Stimulated activated CD4-positive, alpha-beta T cell treated with anti-CD3 and anti-CD28 coated beads, TNF-alpha, amount 100 ng/mL, for 48 hours (primary cell): Measurements from ENCODE around the gene B4GALT6.
A peak's percentile ranks its signal among the peaks of the same experiment; 100 is the strongest.
"Not testable (repeated sequence)": the region's sequence is repeated elsewhere in the genome, so short reads cannot be mapped to it uniquely, and the experiment has no call there.

Experiments
- DNase-seq, 3 donors: peaks; one replicate each; pipeline ENCODE4 v3.0.0-alpha.2; 2020; ENCODE audit warnings: low read depth in 3 of 3

Gene B4GALT6

GRCh38 chr18:31684279-31685096 lies at the start of gene B4GALT6:
TSS of gene B4GALT6 (minus strand) at chr18:31684581. CDS start at chr18:31684426, 155 bp downstream.
- no peak for DNase-seq

GRCh38 chr18:31731628-31732027 lies 47.2 kb upstream of the B4GALT6 start:
- no peak for DNase-seq

- DNase-seq: not testable (repeated sequence)
These were observed 44.8 kb upstream of the B4GALT6 start for GRCh38 chr18:31729196-31729595.

- DNase-seq: no peak
These were observed 39.8 kb upstream of the B4GALT6 start for GRCh38 chr18:31723990-31724711.

- no peak for DNase-seq
These were observed 39.2 kb upstream of the B4GALT6 start for GRCh38 chr18:31723639-31723989.

- DNase-seq: peak; percentile 64 to 70 (median 65)
These were observed 38.1 kb upstream of the B4GALT6 start for GRCh38 chr18:31722369-31722957.

- no peak for DNase-seq
These were observed 37.2 kb upstream of the B4GALT6 start for GRCh38 chr18:31721601-31722000.

- no peak for DNase-seq
These were observed 36.5 kb upstream of the B4GALT6 start for GRCh38 chr18:31720867-31721266.

GRCh38 chr18:31719363-31720006 lies 35.1 kb upstream of the B4GALT6 start:
- no peak for DNase-seq

- DNase-seq: no peak
These were observed 34.0 kb upstream of the B4GALT6 start for GRCh38 chr18:31718386-31718785.

- DNase-seq: no peak
These were observed 32.0 kb upstream of the B4GALT6 start for GRCh38 chr18:31716362-31716761.

- DNase-seq: no peak
These were observed 27.2 kb upstream of the B4GALT6 start for GRCh38 chr18:31711365-31712172.

GRCh38 chr18:31710826-31711225 lies 26.4 kb upstream of the B4GALT6 start:
- no peak for DNase-seq

- DNase-seq: no peak
These were observed 23.4 kb upstream of the B4GALT6 start for GRCh38 chr18:31707815-31708214.

- DNase-seq: no peak
These were observed 18.1 kb upstream of the B4GALT6 start for GRCh38 chr18:31702449-31702848.

- no peak for DNase-seq
These were observed 17.4 kb upstream of the B4GALT6 start for GRCh38 chr18:31701744-31702143.

- no peak for DNase-seq
These were observed 16.6 kb upstream of the B4GALT6 start for GRCh38 chr18:31700990-31701389.

GRCh38 chr18:31697351-31698298 lies 13.2 kb upstream of the B4GALT6 start:
- no peak for DNase-seq

- no peak for DNase-seq
These were observed 11.6 kb upstream of the B4GALT6 start for GRCh38 chr18:31695989-31696388.

GRCh38 chr18:31694297-31694696 lies 9.9 kb upstream of the B4GALT6 start:
- DNase-seq: no peak
